MM.1S (cell line): ENCODE results near the gene ANXA10.

Experiments used
- DNase-seq: peaks from one replicate; pipeline ENCODE4 v3.0.0-alpha.2; 2015
- H2AFZ ChIP-seq: fragments of 300-600 bp; sonication (generic); 2 replicates; pipeline ENCODE4 v1.6.0; 2016; ENCODE audit warnings: antibody characterized with exemption, low read length
- H3F3A ChIP-seq: fragments of 300-600 bp; sonication (generic); 2 replicates; pipeline ENCODE4 v1.6.1; 2016; ENCODE audit warnings: mild to moderate bottlenecking, antibody characterized with exemption, low read length, moderate library complexity, mixed read lengths; ENCODE audit not compliant: insufficient read depth
- H3K27ac ChIP-seq: fragments of 300-600 bp; sonication (generic); 2 replicates; pipeline ENCODE4 v1.5.1; 2016; ENCODE audit warnings: mild to moderate bottlenecking, low read length
- H3K27me3 ChIP-seq: fragments of 300-600 bp; sonication (generic); replicated peaks from 2 replicates; pipeline ENCODE4 v1.6.0; 2016; ENCODE audit warnings: low read length; ENCODE audit not compliant: insufficient read depth
- H3K36me3 ChIP-seq: fragments of 300-600 bp; sonication (generic); replicated peaks from 2 replicates; pipeline ENCODE4 v1.6.1; 2016; ENCODE audit warnings: mild to moderate bottlenecking, low read length, mixed read lengths; ENCODE audit not compliant: insufficient read depth
- H3K4me1 ChIP-seq: fragments of 300-600 bp; sonication (generic); 2 replicates; pipeline ENCODE4 v1.6.1; 2016; ENCODE audit warnings: low read length, mixed read lengths
- H3K4me2 ChIP-seq: fragments of 300-600 bp; sonication (generic); 2 replicates; pipeline ENCODE4 v1.6.0; 2016; ENCODE audit warnings: low read depth, low read length
- H3K4me3 ChIP-seq: fragments of 300-600 bp; sonication (generic); 2 replicates; pipeline ENCODE4 v1.5.1; 2016; ENCODE audit warnings: low read length, mixed read lengths
- H3K79me2 ChIP-seq: fragments of 300-600 bp; sonication (generic); 2 replicates; pipeline ENCODE4 v1.6.1; 2016; ENCODE audit warnings: mixed run types, low read length, mixed read lengths
- H3K9ac ChIP-seq: fragments of 300-600 bp; sonication (generic); 2 replicates; pipeline ENCODE4 v1.6.1; 2016; ENCODE audit warnings: low read length, mixed read lengths
- H3K9me2 ChIP-seq: fragments of 300-600 bp; sonication (generic); replicated peaks from 2 replicates; pipeline ENCODE4 v1.6.1; 2016; ENCODE audit warnings: mild to moderate bottlenecking, low read length, mixed read lengths; ENCODE audit not compliant: insufficient read depth
- H3K9me3 ChIP-seq: fragments of 300-600 bp; sonication (generic); replicated peaks from 2 replicates; pipeline ENCODE4 v1.6.1; 2016; ENCODE audit warnings: mild to moderate bottlenecking, low read length, mixed read lengths; ENCODE audit not compliant: insufficient read depth
- H4K20me1 ChIP-seq: fragments of 300-600 bp; sonication (generic); 2 replicates; pipeline ENCODE4 v1.6.1; 2016; ENCODE audit warnings: mild to moderate bottlenecking, low read length, moderate library complexity, mixed read lengths; ENCODE audit not compliant: insufficient read depth
- EZH2 ChIP-seq: fragments of 300-600 bp; sonication (generic); optimal IDR thresholded peaks from 2 replicates; pipeline ENCODE3; 2017; ENCODE audit warnings: low read depth, mild to moderate bottlenecking, antibody characterized with exemption, low read length, mixed read lengths
- EZH2phosphoT487 ChIP-seq: fragments of 300-600 bp; sonication (generic); IDR thresholded peaks from 2 replicates; pipeline ENCODE4 v1.6.1; 2018; ENCODE audit warnings: antibody characterized with exemption, low read length
- TF ChIP-seq, protein P1 (sequence below): fragments of 300-600 bp; sonication (generic); IDR thresholded peaks from 2 replicates; pipeline ENCODE4 v1.5.1; 2016; ENCODE audit warnings: antibody characterized with exemption, low read length, mixed read lengths

ANXA10 gene

DNA sequence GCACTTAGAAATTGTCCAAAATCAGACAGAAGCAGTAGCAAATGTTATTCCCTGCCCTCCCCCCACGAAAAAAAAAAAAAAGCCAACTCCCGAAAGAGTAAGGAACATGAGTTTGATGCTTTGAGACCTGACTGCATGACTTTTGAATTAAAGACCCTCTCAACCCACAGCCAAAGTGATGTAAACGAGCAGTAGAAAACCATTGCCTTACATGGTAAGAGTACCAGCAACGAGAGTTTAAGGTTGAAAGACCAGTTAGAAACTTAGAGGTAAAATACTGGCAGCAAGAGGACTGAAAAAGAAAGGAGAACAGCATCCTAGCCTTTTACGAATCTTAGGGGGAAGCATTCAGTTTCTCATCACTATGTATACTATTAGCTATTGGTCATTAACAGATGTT lies 10.0 kb upstream of the ANXA10 start:
- H3K4me2 ChIP-seq, result no peak overlapping the region
- no peaks in the 10 kb centered on the region for H3K27me3 ChIP-seq
- H4K20me1 ChIP-seq, result no peaks in the 10 kb centered on the region
- no peak overlapping the region for H3K27ac ChIP-seq
- no peaks in the 10 kb centered on the region for H3K4me1 ChIP-seq
- H3F3A ChIP-seq, result no peaks in the 10 kb centered on the region
- no peaks in the 10 kb centered on the region for H3K79me2 ChIP-seq
- H3K9me2 ChIP-seq, result no peaks in the 10 kb centered on the region
- H3K9ac ChIP-seq, result no peak overlapping the region
- H2AFZ ChIP-seq, result no peak overlapping the region
- TF ChIP-seq EZH2phosphoT487, result no peak
- no peaks in the 10 kb centered on the region for H3K36me3 ChIP-seq
- H3K9me3 ChIP-seq, result no peaks in the 10 kb centered on the region
- no peak for DNase-seq
- H3K4me3 ChIP-seq, result no peak overlapping the region

DNA sequence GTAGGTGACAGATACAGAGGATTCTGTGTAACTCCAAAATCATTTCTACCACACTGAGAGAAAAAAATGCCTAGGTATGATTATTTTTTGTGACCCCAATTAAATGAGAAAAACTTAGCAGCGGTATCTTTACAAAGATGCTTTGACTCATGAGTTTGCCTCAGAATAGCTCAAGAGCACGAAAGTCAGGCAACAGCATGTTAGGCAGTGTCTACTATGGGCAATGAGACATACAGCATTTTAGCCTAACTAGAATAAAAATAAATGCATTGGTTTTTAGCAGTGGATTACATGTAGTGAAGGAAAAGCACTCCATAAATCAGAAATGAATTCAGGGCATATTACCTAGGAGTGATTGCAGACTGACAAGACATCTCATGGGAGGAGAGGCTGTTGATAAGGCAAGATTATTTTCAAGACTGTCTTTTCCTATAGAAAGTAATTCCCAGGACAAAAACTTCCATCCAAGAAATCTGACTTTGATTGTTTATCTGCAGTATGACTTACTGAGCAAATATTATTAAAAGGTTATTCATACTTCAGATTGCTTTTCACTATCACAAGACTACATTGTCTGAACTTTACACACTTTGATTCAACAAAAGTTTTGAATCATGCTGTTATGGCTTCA lies 3.6 kb downstream of the ANXA10 start:
- no peak for TF ChIP-seq EZH2
- no peak for TF ChIP-seq EZH2phosphoT487
- TF ChIP-seq, protein P1, sequence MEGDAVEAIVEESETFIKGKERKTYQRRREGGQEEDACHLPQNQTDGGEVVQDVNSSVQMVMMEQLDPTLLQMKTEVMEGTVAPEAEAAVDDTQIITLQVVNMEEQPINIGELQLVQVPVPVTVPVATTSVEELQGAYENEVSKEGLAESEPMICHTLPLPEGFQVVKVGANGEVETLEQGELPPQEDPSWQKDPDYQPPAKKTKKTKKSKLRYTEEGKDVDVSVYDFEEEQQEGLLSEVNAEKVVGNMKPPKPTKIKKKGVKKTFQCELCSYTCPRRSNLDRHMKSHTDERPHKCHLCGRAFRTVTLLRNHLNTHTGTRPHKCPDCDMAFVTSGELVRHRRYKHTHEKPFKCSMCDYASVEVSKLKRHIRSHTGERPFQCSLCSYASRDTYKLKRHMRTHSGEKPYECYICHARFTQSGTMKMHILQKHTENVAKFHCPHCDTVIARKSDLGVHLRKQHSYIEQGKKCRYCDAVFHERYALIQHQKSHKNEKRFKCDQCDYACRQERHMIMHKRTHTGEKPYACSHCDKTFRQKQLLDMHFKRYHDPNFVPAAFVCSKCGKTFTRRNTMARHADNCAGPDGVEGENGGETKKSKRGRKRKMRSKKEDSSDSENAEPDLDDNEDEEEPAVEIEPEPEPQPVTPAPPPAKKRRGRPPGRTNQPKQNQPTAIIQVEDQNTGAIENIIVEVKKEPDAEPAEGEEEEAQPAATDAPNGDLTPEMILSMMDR, result no peak
- Histone ChIP-seq H3K27me3 (no peaks in the 10 kb centered on the region), H3K4me2 (no peak overlapping the region), H3F3A (no peaks in the 10 kb centered on the region), H3K4me3 (no peak overlapping the region), H3K9ac (no peak overlapping the region), H4K20me1 (no peaks in the 10 kb centered on the region), H3K36me3 (no peaks in the 10 kb centered on the region), H3K4me1 (no peaks in the 10 kb centered on the region), H3K79me2 (no peaks in the 10 kb centered on the region), H3K9me2 (no peaks in the 10 kb centered on the region), H3K27ac (no peak overlapping the region), H2AFZ (no peak overlapping the region), H3K9me3 (no peaks in the 10 kb centered on the region)
- no peak for DNase-seq

DNA sequence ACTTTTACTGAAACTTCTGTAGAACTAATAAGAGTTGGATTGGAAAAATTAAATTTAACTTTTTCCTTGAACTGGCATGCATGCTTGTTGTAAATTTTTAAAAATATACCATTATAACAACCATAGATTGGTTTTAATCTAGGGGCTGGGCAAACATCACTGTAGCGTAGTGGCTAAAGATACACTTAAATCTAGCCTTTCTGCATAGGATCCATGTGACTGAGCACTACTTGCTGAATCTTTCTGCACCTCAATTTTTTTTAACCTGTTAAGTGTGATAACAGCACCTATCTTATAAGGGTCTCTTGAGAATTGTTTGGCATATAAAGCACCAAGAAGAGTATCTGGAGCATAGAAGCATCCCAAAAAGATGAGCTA lies 4.1 kb downstream of the ANXA10 start:
- DNase-seq, result no peak
- Histone ChIP-seq H3K4me2 (no peak overlapping the region), H3K9me3 (no peaks in the 10 kb centered on the region), H3K9ac (no peak overlapping the region), H3K27me3 (no peaks in the 10 kb centered on the region), H3K36me3 (no peaks in the 10 kb centered on the region), H3F3A (no peaks in the 10 kb centered on the region), H3K79me2 (no peaks in the 10 kb centered on the region), H4K20me1 (no peaks in the 10 kb centered on the region), H3K27ac (no peak overlapping the region), H3K9me2 (no peaks in the 10 kb centered on the region), H2AFZ (no peak overlapping the region), H3K4me3 (no peak overlapping the region), H3K4me1 (no peaks in the 10 kb centered on the region)
- TF ChIP-seq, protein P1, result no peak
- TF ChIP-seq EZH2phosphoT487, result no peak
- TF ChIP-seq EZH2, result no peak

DNA sequence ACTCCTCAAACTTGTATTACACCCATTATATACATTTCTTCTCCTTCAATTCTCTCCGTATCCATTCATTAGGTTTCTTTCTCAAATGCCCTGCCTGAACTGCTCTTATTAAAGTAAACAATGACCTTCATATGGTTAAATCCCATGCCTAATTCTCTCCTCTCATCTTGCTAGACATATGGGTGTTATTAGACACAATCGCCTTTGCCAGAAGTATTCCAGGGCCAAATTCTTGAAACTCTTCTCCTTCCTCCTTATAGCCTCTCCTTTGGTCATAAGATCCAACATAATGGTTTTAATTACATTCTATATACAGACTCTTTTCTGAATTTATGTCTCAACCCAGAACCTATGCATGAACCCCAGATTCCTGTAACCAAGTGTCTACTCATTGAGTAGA lies 4.8 kb downstream of the ANXA10 start:
- TF ChIP-seq EZH2phosphoT487 (no peak), EZH2 (no peak)
- TF ChIP-seq, protein P1, result no peak
- no peaks in the 10 kb centered on the region for H4K20me1 ChIP-seq
- no peak overlapping the region for H2AFZ ChIP-seq

More for the DNA sequence above, 4.8 kb downstream of the ANXA10 start:
- Histone ChIP-seq H3K9me3 (no peaks in the 10 kb centered on the region), H3K36me3 (no peaks in the 10 kb centered on the region), H3K4me1 (no peaks in the 10 kb centered on the region), H3K9me2 (no peaks in the 10 kb centered on the region), H3K27ac (no peak overlapping the region), H3F3A (no peaks in the 10 kb centered on the region), H3K27me3 (no peaks in the 10 kb centered on the region), H3K9ac (no peak overlapping the region), H3K4me2 (no peak overlapping the region), H3K4me3 (no peak overlapping the region), H3K79me2 (no peaks in the 10 kb centered on the region)
- no peak for DNase-seq
